HepG2 (cell line): ENCODE data around the gene SAAL1. TPM values are rescaled to one million over a fixed set of nuclear protein-coding genes. Genes with fewer than 3 reads are reported as not detected.

Experiments
- ATF1 ChIP-seq: IDR thresholded peaks from 2 replicates; pipeline ENCODE4 v1.6.1; 2016; ENCODE audit warnings: mild to moderate bottlenecking, control low read depth
- CBX1 ChIP-seq: IDR thresholded peaks from one replicate; pipeline ENCODE4 v1.6.1; 2016; ENCODE audit warnings: antibody characterized with exemption, low read depth
- GLI4 ChIP-seq: sonication (generic); formaldehyde crosslinking; IDR thresholded peaks from 2 replicates; pipeline ENCODE4 v1.5.1; 2020; ENCODE audit warnings: missing genetic modification reagents, mild to moderate bottlenecking, moderate library complexity, borderline replicate concordance
- KDM3A ChIP-seq: IDR thresholded peaks from 2 replicates; pipeline ENCODE4 v1.6.1; 2018; ENCODE audit warnings: low read depth, missing compliant biosample characterization
- MED1 ChIP-seq: sonication (generic); formaldehyde crosslinking; IDR thresholded peaks from 2 replicates; pipeline ENCODE4 v1.4.0; 2020; ENCODE audit warnings: missing genetic modification reagents
- MIER2 ChIP-seq: IDR thresholded peaks from 2 replicates; pipeline ENCODE4 v1.6.1; 2016; ENCODE audit warnings: missing biosample characterization, missing genetic modification reagents
- NFATC3 ChIP-seq: sonication (generic); formaldehyde crosslinking; IDR thresholded peaks from 2 replicates; pipeline ENCODE4 v1.5.1; 2020; ENCODE audit warnings: mild to moderate bottlenecking, missing genetic modification reagents
- NRL ChIP-seq: sonication (generic); formaldehyde crosslinking; IDR thresholded peaks from 2 replicates; pipeline ENCODE4 v1.5.0; 2020; ENCODE audit warnings: missing genetic modification reagents, mild to moderate bottlenecking, moderate library complexity, borderline replicate concordance
- ZNF34 ChIP-seq: sonication (generic); formaldehyde crosslinking; IDR thresholded peaks from 2 replicates; pipeline ENCODE4 v1.4.0; 2020; ENCODE audit warnings: mild to moderate bottlenecking, missing genetic modification reagents, borderline replicate concordance
- ZNF549 ChIP-seq: sonication (generic); formaldehyde crosslinking; IDR thresholded peaks from 2 replicates; pipeline ENCODE4 v1.5.0; 2020; ENCODE audit warnings: missing genetic modification reagents
- ZNF772 ChIP-seq: sonication (generic); formaldehyde crosslinking; IDR thresholded peaks from 2 replicates; pipeline ENCODE4 v1.5.0; 2020; ENCODE audit warnings: mild to moderate bottlenecking, missing genetic modification reagents
- ZNF775 ChIP-seq: sonication (generic); formaldehyde crosslinking; IDR thresholded peaks from 2 replicates; pipeline ENCODE4 v1.4.0; 2020; ENCODE audit warnings: missing genetic modification reagents, mild to moderate bottlenecking, moderate library complexity, borderline replicate concordance
- polyA plus RNA-seq, 8 experiments: library from polyadenylated mRNA; depleted of rRNA in 3 of 8; stranded (reverse) in 7 of 8; unstranded in 1 of 8; fragments of >200 nt; fragmentation: Illumina TruSeq in 4 of 8; extraction: Trizol in 4 of 8; gene quantifications; 2 replicates each; pipeline versions ENCODE4 v1.2.1 to v1.2.3, GENCODE V29; 2011 to 2016; ENCODE audit warnings: low read depth in 4 of 8, missing spikeins in 1 of 8, mixed read lengths in 1 of 8; ENCODE audit not compliant: insufficient read depth in 1 of 8
- total RNA-seq, 5 experiments: library from RNA; depleted of rRNA; stranded (reverse); fragments of >200 nt; fragmentation: Illumina TruSeq; extraction: Trizol; gene quantifications; 2 replicates each; pipeline ENCODE4 v1.2.3, GENCODE V29; 2016; ENCODE audit warnings: low read depth in 1 of 5
- TF ChIP-seq, protein P1 (sequence below): sonication (generic); formaldehyde crosslinking; IDR thresholded peaks from 2 replicates; pipeline ENCODE4 v1.5.0; 2020; ENCODE audit warnings: mild to moderate bottlenecking, missing genetic modification reagents
- TF ChIP-seq, protein P2 (sequence below): sonication (generic); formaldehyde crosslinking; IDR thresholded peaks from 2 replicates; pipeline ENCODE4 v1.4.0; 2020; ENCODE audit warnings: missing genetic modification reagents, borderline replicate concordance
- TF ChIP-seq, protein P3 (sequence below): fragments of 450-650 bp; IDR thresholded peaks from 2 replicates; pipeline ENCODE4 v1.6.1; 2017
- TF ChIP-seq, protein P4 (sequence below): IDR thresholded peaks from 2 replicates; pipeline ENCODE4 v1.6.1; 2016; ENCODE audit warnings: mild to moderate bottlenecking, missing biosample characterization, missing genetic modification reagents
- TF ChIP-seq, protein P5 (sequence below): sonication (generic); formaldehyde crosslinking; IDR thresholded peaks from 2 replicates; pipeline ENCODE4 v1.5.0; 2020; ENCODE audit warnings: missing genetic modification reagents
- TF ChIP-seq, protein P6 (sequence below): sonication (generic); formaldehyde crosslinking; IDR thresholded peaks from 2 replicates; pipeline ENCODE4 v1.5.0; 2020; ENCODE audit warnings: missing genetic modification reagents

The SAAL1 gene
- total and polyA plus RNA-seq, 2 of the 13 experiments (the other 11 are each of a cell fraction or from before 2014, with no cell fraction given) = 16.5 to 46.0 TPM

DNA sequence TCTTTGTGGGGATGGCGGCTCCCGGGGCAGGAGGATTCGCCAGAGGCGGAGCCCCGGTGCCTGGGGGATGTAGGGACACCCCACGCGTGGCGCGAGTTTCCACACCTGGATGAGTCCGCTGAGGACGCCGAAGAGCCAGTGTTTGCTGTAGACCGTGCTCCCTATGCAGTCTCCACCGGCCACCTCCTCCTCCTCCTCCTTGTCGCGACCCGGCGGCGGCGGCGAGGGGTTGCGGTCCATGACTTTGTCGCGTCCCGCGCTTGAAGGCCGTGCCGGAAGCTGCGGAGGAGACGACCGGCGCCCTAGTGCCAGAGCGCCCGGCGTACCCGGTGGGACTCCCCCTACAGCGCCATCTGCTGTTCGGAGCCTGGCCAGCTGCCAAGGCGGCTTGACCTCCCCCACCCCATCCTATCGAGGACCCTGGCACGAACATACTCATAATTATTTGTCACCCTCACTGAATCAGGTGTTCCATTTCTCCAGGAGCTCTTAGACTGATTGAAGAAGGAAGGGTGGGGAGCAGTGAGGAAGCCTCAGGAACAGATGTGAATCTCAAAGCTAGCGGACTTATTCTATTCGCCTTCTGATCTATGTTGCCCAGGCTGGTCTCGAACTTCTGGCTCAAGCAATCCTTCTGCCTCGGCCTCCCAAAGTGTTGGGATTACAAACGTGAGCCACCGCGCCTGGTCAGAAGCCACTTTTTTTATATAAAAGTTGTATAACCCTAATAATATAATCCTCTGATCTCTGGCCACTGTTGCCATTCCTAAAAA, at the start of gene SAAL1 (continued):
- TF ChIP-seq, protein P1, sequence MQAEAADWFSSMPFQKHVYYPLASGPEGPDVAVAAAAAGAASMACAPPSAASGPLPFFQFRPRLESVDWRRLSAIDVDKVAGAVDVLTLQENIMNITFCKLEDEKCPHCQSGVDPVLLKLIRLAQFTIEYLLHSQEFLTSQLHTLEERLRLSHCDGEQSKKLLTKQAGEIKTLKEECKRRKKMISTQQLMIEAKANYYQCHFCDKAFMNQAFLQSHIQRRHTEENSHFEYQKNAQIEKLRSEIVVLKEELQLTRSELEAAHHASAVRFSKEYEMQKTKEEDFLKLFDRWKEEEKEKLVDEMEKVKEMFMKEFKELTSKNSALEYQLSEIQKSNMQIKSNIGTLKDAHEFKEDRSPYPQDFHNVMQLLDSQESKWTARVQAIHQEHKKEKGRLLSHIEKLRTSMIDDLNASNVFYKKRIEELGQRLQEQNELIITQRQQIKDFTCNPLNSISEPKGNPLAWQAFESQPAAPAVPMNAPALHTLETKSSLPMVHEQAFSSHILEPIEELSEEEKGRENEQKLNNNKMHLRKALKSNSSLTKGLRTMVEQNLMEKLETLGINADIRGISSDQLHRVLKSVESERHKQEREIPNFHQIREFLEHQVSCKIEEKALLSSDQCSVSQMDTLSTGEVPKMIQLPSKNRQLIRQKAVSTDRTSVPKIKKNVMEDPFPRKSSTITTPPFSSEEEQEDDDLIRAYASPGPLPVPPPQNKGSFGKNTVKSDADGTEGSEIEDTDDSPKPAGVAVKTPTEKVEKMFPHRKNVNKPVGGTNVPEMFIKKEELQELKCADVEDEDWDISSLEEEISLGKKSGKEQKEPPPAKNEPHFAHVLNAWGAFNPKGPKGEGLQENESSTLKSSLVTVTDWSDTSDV (CRISPR knock-in tag) = no peak
- TF ChIP-seq KDM3A (CRISPR knock-in tag) = peak; percentile 71; the same call in 1 of the 2 replicates
- TF ChIP-seq, protein P2, sequence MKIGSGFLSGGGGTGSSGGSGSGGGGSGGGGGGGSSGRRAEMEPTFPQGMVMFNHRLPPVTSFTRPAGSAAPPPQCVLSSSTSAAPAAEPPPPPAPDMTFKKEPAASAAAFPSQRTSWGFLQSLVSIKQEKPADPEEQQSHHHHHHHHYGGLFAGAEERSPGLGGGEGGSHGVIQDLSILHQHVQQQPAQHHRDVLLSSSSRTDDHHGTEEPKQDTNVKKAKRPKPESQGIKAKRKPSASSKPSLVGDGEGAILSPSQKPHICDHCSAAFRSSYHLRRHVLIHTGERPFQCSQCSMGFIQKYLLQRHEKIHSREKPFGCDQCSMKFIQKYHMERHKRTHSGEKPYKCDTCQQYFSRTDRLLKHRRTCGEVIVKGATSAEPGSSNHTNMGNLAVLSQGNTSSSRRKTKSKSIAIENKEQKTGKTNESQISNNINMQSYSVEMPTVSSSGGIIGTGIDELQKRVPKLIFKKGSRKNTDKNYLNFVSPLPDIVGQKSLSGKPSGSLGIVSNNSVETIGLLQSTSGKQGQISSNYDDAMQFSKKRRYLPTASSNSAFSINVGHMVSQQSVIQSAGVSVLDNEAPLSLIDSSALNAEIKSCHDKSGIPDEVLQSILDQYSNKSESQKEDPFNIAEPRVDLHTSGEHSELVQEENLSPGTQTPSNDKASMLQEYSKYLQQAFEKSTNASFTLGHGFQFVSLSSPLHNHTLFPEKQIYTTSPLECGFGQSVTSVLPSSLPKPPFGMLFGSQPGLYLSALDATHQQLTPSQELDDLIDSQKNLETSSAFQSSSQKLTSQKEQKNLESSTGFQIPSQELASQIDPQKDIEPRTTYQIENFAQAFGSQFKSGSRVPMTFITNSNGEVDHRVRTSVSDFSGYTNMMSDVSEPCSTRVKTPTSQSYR (CRISPR knock-in tag) = peak; percentile 96
- TF ChIP-seq, protein P3, sequence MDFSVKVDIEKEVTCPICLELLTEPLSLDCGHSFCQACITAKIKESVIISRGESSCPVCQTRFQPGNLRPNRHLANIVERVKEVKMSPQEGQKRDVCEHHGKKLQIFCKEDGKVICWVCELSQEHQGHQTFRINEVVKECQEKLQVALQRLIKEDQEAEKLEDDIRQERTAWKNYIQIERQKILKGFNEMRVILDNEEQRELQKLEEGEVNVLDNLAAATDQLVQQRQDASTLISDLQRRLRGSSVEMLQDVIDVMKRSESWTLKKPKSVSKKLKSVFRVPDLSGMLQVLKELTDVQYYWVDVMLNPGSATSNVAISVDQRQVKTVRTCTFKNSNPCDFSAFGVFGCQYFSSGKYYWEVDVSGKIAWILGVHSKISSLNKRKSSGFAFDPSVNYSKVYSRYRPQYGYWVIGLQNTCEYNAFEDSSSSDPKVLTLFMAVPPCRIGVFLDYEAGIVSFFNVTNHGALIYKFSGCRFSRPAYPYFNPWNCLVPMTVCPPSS = no peak
- TF ChIP-seq GLI4 (CRISPR knock-in tag) = no peak
- TF ChIP-seq ZNF549 (CRISPR knock-in tag) = no peak
- peak; percentile 60; the same call in 1 of the 2 replicates for TF ChIP-seq ZNF772 (CRISPR knock-in tag)
- TF ChIP-seq, protein P4, sequence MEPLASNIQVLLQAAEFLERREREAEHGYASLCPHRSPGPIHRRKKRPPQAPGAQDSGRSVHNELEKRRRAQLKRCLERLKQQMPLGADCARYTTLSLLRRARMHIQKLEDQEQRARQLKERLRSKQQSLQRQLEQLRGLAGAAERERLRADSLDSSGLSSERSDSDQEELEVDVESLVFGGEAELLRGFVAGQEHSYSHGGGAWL (CRISPR knock-in tag) = peak; percentile 87
- no peak for TF ChIP-seq ZNF775
- TF ChIP-seq NFATC3 (CRISPR knock-in tag) = no peak
- TF ChIP-seq ZNF34 (CRISPR knock-in tag) = no peak
- TF ChIP-seq MIER2 = peak; percentile 87
- peak; percentile 89 for TF ChIP-seq NRL
- TF ChIP-seq, protein P5, sequence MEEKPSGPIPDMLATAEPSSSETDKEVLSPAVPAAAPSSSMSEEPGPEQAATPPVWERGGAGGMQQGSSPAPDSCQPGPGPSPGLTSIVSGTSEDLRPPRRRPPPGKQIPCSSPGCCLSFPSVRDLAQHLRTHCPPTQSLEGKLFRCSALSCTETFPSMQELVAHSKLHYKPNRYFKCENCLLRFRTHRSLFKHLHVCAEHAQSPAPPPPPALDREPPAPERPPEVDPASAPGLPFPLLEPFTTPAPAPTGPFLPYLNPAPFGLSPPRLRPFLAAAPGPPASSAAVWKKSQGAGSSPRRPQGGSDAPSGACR = 0 out of 2 replicates have a peak, but pooled peaks have one; percentile 34
- TF ChIP-seq, protein P6, sequence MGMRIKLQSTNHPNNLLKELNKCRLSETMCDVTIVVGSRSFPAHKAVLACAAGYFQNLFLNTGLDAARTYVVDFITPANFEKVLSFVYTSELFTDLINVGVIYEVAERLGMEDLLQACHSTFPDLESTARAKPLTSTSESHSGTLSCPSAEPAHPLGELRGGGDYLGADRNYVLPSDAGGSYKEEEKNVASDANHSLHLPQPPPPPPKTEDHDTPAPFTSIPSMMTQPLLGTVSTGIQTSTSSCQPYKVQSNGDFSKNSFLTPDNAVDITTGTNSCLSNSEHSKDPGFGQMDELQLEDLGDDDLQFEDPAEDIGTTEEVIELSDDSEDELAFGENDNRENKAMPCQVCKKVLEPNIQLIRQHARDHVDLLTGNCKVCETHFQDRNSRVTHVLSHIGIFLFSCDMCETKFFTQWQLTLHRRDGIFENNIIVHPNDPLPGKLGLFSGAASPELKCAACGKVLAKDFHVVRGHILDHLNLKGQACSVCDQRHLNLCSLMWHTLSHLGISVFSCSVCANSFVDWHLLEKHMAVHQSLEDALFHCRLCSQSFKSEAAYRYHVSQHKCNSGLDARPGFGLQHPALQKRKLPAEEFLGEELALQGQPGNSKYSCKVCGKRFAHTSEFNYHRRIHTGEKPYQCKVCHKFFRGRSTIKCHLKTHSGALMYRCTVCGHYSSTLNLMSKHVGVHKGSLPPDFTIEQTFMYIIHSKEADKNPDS (CRISPR knock-in tag) = peak; percentile 51; the same call in 1 of the 2 replicates
- TF ChIP-seq CBX1 = peak; percentile 73
- TF ChIP-seq MED1 (CRISPR knock-in tag) = peak; percentile 75
- TF ChIP-seq ATF1 (CRISPR knock-in tag) = no peak
